GM21717 (cell line): ENCODE results near the gene LRBA.

Experiments
- ATAC-seq: cut with Tn5 transposase; IDR thresholded peaks from one replicate; pipeline ENCODE4 v1.9.1; 2021; ENCODE audit warnings: mild to moderate bottlenecking, moderate library complexity; ENCODE audit not compliant: unreplicated experiment

LRBA gene

GRCh38 chr4:150600812-150601445, 414.2 kb downstream of the LRBA start:
- ATAC-seq = no peak

GRCh38 chr4:150599547-150599946, 415.5 kb downstream of the LRBA start:
- no peak for ATAC-seq

DNA sequence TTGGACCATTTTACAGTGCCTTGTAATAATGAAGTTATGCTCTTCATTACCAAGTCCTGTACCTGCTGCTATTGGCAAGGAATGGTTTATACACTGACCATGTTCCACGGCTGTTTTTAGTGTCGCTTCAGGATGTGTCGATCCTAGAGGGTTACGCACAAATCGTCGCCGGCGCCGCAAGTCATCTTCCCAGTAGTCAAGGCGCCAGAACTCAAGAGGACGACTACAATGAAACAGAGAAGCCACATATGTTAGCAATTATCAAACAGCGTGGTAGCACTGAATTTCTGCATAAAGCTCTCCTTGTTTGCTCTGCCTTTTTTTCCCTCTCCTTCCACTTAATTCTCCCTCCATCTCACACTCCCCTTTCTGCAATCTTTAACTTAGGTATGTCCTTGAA, 416.2 kb downstream of the LRBA start:
- ATAC-seq = no peak

GRCh38 chr4:150593996-150594395, 421.1 kb downstream of the LRBA start:
- no peak for ATAC-seq

- no peak for ATAC-seq
Observed at GRCh38 chr4:150591904-150592303, 423.2 kb downstream of the LRBA start.

GRCh38 chr4:150591406-150591805, 423.7 kb downstream of the LRBA start:
- ATAC-seq = no peak

DNA sequence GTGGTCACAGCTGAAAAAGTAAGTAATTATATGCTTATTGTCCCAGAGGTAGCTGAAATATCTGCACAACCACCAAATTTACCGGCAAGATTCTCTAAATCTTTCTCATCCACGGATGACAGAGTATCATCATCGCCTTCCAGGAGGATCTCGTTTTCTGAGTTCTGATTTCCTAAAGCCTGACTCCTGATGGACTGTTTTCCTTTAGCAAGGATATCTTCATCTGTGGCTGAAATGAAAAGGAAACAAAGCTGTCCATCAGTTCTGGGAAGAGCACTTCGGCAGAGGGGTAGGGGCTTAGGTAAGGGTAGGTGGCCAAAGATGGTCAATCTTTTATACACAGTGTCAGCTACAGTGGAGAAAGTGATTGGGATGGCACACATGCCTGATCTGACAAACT, 424.5 kb downstream of the LRBA start:
- no peak for ATAC-seq

GRCh38 chr4:150589157-150589556, 425.9 kb downstream of the LRBA start:
- no peak for ATAC-seq

DNA sequence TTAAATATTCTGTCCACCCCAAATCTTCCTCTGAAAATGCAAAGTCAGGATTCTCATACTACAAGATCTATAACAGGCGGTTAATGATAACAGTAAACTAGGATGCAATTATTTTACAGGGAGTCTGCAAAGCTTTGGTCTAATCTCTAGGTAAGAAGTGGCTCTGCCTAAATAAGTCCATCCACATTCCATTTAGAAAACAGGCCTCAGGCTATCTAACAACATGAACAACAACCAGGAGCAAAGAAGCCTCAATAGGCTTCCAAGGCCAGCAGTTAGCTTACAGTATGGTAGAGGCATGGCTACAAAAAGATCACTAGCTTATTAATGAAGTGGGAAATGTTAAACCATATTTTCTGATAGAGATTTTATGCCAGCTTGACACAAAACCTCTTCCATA, 426.8 kb downstream of the LRBA start:
- ATAC-seq = no peak

GRCh38 chr4:150586162-150586810, 428.8 kb downstream of the LRBA start:
- no peak for ATAC-seq

- ATAC-seq = no peak
Observed at GRCh38 chr4:150585611-150586010, 429.5 kb downstream of the LRBA start.

GRCh38 chr4:150584111-150584915, 430.8 kb downstream of the LRBA start:
- no peak for ATAC-seq

GRCh38 chr4:150583287-150584110, 431.6 kb downstream of the LRBA start:
- ATAC-seq = no peak

DNA sequence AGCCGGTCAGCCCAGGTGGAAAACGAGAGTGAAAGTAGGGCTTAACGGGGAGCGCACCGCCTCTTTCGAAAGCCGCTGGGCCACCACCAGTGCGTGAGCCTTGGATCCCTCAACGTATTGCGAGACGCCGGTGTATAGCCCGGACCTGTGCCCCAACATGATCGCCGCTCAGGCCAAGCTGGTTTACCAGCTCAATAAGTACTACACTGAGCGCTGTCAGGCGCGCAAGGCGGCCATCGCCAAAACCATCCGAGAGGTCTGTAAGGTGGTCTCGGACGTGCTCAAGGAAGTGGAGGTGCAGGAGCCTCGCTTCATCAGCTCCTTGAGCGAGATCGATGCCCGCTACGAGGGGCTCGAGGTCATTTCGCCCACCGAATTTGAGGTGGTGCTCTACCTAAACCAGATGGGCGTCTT, 432.2 kb downstream of the LRBA start:
- no peak for ATAC-seq

GRCh38 chr4:150582146-150582872, 432.8 kb downstream of the LRBA start, which contains the start of gene MAB21L2:
TSS of gene MAB21L2 (plus strand) at chr4:150582151. CDS start at chr4:150583030, 879 bp downstream.
- ATAC-seq = no peak

- no peak for ATAC-seq
Observed at GRCh38 chr4:150581641-150582051, 433.4 kb downstream of the LRBA start.

DNA sequence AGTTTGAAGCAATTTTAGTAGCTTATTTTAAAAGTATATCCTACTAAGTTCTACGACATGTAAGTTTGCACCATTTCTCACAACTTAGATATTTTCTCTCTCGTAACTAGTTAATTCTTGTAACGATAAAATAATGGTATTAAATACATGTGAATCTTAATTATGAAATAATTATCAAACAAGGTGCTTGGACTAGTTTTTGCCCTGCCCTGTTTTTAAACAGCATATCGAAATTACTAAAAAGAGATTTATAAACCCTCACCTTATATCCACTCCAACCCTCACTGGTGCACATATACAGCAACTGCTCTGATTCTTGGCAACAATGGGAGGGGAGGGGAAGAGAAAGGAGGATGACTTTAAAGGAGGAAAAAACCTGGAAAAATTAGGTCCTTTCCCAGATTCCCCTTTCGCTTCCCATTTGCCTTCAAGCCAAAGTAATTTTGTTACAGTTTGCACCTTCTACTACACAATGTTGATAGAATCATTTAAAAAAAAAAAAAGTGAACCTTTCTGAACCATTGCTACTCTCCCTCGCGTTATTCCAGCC, 434.0 kb downstream of the LRBA start:
- no peak for ATAC-seq

- no peak for ATAC-seq
Observed at GRCh38 chr4:150580306-150580705, 434.8 kb downstream of the LRBA start.

GRCh38 chr4:150579551-150580234, 435.4 kb downstream of the LRBA start:
- no peak for ATAC-seq
